Ovary (tissue), 3 donors: ENCODE measurements around the gene SEMA5B.

Experiments used
- CTCF ChIP-seq, 3 donors: fragments of 450-650 bp in 2 of 3; fragments of 200-600 bp in 1 of 3; IDR thresholded peaks; one replicate each; pipeline versions ENCODE4 v1.5.1 to v1.8.0; 2016 to 2022; ENCODE audit warnings: antibody characterized with exemption in 3 of 3, mild to moderate bottlenecking in 1 of 3
- POLR2A ChIP-seq: fragments of 450-650 bp; IDR thresholded peaks from one replicate; pipeline ENCODE4 v1.6.1; 2017; ENCODE audit warnings: antibody characterized with exemption, mild to moderate bottlenecking, moderate library complexity
- donor health status: DM: no; HTN: no; CAD: no.

- TF ChIP-seq POLR2A = no peak
- no peak for TF ChIP-seq CTCF (IDR thresholded peaks at IDR 0.05)
Observed at GRCh38 chr3:122985539-122985938, 42.0 kb downstream of the SEMA5B start.
